Aorta (tissue), 5 donors: ENCODE results near the gene GNG3. TPM values are rescaled to one million over a fixed set of nuclear protein-coding genes. Genes with fewer than 3 reads are reported as not detected.
A peak's percentile ranks its signal among the peaks of the same experiment; 100 is the strongest.

ENCODE experiments used
- ATAC-seq: fragments of 200-7000 bp; cut with Tn5 transposase; one replicate; pipeline ENCODE4 v1.9.1; 2022; ENCODE audit warnings: moderate library complexity; ENCODE audit not compliant: low FRiP score
- DNase-seq, 2 donors: peaks; one replicate each; pipeline ENCODE4 v3.0.0-alpha.2; 2020
- H3K27ac ChIP-seq, 2 donors: one replicate each; pipeline ENCODE4 v1.5.1; 2013; ENCODE audit warnings: low read length in 2 of 2, mild to moderate bottlenecking in 2 of 2, moderate library complexity in 2 of 2, control low read depth in 1 of 2, inconsistent platforms in 1 of 2, low read depth in 1 of 2
- H3K27me3 ChIP-seq, 2 donors: one replicate each; pipeline ENCODE4 v1.6.1; 2013; ENCODE audit warnings: control low read depth in 1 of 2, low read length in 1 of 2, mild to moderate bottlenecking in 1 of 2, moderate library complexity in 1 of 2; ENCODE audit not compliant: insufficient read depth in 2 of 2, control insufficient read depth in 1 of 2
- H3K36me3 ChIP-seq, 2 donors: one replicate each; pipeline ENCODE4 v1.6.1; 2013; ENCODE audit warnings: control low read depth in 1 of 2, low read length in 1 of 2, mild to moderate bottlenecking in 1 of 2; ENCODE audit not compliant: insufficient read depth in 2 of 2, control insufficient read depth in 1 of 2
- H3K4me1 ChIP-seq, 2 donors: one replicate each; pipeline ENCODE4 v1.6.1; 2013; ENCODE audit warnings: low read length in 2 of 2, control low read depth in 1 of 2, mild to moderate bottlenecking in 1 of 2, moderate library complexity in 1 of 2; ENCODE audit not compliant: insufficient read depth in 2 of 2, control insufficient read depth in 1 of 2
- H3K4me3 ChIP-seq, 2 donors: one replicate each; pipeline ENCODE4 v1.5.1; 2013; ENCODE audit warnings: low read length in 2 of 2, control low read depth in 1 of 2, mild to moderate bottlenecking in 1 of 2
- H3K9me3 ChIP-seq: one replicate; pipeline ENCODE4 v1.6.1; 2013; ENCODE audit warnings: mild to moderate bottlenecking, low read length; ENCODE audit not compliant: control insufficient read depth
- WGBS, 2 donors: extraction: QIAGEN DNeasy Blood & Tissue Kit; methylation state at CpG; one replicate each; pipeline ENCODE4 v1.1.7; 2013; 5-methylcytosine and 5-hydroxymethylcytosine counted together
- intact Hi-C, 2 donors: fragments of 100-400 bp; cut with DNase I; formaldehyde crosslinking; loops; one replicate each; pipeline versions ENCODE4 v1.14.2 to v1.15.0; 2022
- polyA plus RNA-seq, 2 donors: library from polyadenylated mRNA; stranded (reverse); fragments of 200-250 nt; gene quantifications; one replicate each; pipeline ENCODE4 v1.2.3, GENCODE V29; 2013
- total RNA-seq, 2 donors: library from RNA; stranded (reverse); fragmentation: NEBNext Ultra II Directional; extraction: Animal tissue kit (Norgen Biotek cat#: 25700); gene quantifications; one replicate each; pipeline ENCODE4 v1.2.1, GENCODE V29; 2021
- donor health status: healthy with polysubstance abuse.
- donor health status: Bipolar disorder and iron deficiency.
- donor health status: DM: no; HTN: no; CAD: no.
- donor health status: DM: no; HTN: no; CAD: no.
- donor health status: DM: yes; HTN: yes; CAD: no.

GNG3 gene
- total and polyA plus RNA-seq, 4 donors: 0.33 TPM; not detected in 3

- peak within 1 kb of the TSS in 1 of 2 donors; percentile 74 for H3K27ac ChIP-seq
- H3K27me3 ChIP-seq: no peaks in the 10 kb centered on the region
- intact Hi-C loops: no loop called here
- H3K4me1 ChIP-seq: no peaks in the 10 kb centered on the region
- no peaks in the 10 kb centered on the region for H3K9me3 ChIP-seq
- ATAC-seq (peak; percentile 99), DNase-seq (peak; percentile 98 to 99)
- no peaks in the 10 kb centered on the region for H3K36me3 ChIP-seq
- WGBS, 2 donors: 1% methylated on average over 47 of the region's 47 CpGs
- peak within 1 kb of the TSS in 1 of 2 donors; percentile 23 for H3K4me3 ChIP-seq
These were observed 46.5 kb downstream of the GNG3 start, which contains the start of gene ZBTB3 for GRCh38 chr11:62753736-62754603. Gene ZBTB3 (minus strand): TSS chr11:62754160. CDS start chr11:62753664, 496 bp downstream.

GRCh38 chr11:62755086-62755615 is 47.7 kb downstream of the GNG3 start:
- 73 to 80% methylated on average over 10 of the region's 10 CpGs for WGBS, 2 donors
- Histone ChIP-seq H3K9me3 (no peaks in the 10 kb centered on the region), H3K27ac (no peak overlapping the region), H3K4me1 (no peaks in the 10 kb centered on the region), H3K36me3 (no peaks in the 10 kb centered on the region), H3K27me3 (no peaks in the 10 kb centered on the region), H3K4me3 (no peak overlapping the region)
- intact Hi-C loops: no loop called here
- no peak for ATAC-seq
- peak in 1 of 2 donors; percentile 24 for DNase-seq

- 41 to 55% methylated on average over 9 of the region's 9 CpGs for WGBS, 2 donors
- no peaks in the 10 kb centered on the region for H3K9me3 ChIP-seq
- no peaks in the 10 kb centered on the region for H3K4me1 ChIP-seq
- H3K4me3 ChIP-seq: no peak overlapping the region
- H3K27ac ChIP-seq: no peak overlapping the region
- intact Hi-C loops: no loop called here
- no peak for ATAC-seq
- no peaks in the 10 kb centered on the region for H3K27me3 ChIP-seq
- H3K36me3 ChIP-seq: no peaks in the 10 kb centered on the region
- peak in 1 of 2 donors; percentile 21 for DNase-seq
These were observed 50.6 kb downstream of the GNG3 start for GRCh38 chr11:62757846-62758788.

Other genes with a start within 250 kb of the GNG3 start
- 1,000 to 10,000 TPM; 1,149 to 1,263 TPM for gene AHNAK, start 160.9 kb upstream of the GNG3 start, total RNA-seq
- 100 to 1,000 TPM; 146 to 237 TPM for gene AHNAK, start 160.9 kb upstream of the GNG3 start, polyA plus RNA-seq
- 100 to 1,000 TPM; 787 to 987 TPM for gene EEF1G, start 133.8 kb upstream of the GNG3 start, total RNA-seq
- 1,000 to 10,000 TPM; 1,251 to 1,857 TPM for gene EEF1G, start 133.8 kb upstream of the GNG3 start, polyA plus RNA-seq
- 10 to 100 TPM; 14.8 to 14.9 TPM for gene TUT1, start 116.2 kb upstream of the GNG3 start, total RNA-seq
- 10 to 100 TPM in 1 of 2 donors, 1 to 10 TPM in 1; 1.6 to 10.8 TPM for gene TUT1, start 116.2 kb upstream of the GNG3 start, polyA plus RNA-seq
- gene MTA2, start 105.8 kb upstream of the GNG3 start, total RNA-seq: 10 to 100 TPM; 80.1 to 87.9 TPM
- 10 to 100 TPM; 13.5 to 40.3 TPM for gene MTA2, start 105.8 kb upstream of the GNG3 start, polyA plus RNA-seq
- 100 to 1,000 TPM in 1 of 2 donors, 10 to 100 TPM in 1; 93.7 to 134 TPM for gene EML3, start 94.9 kb upstream of the GNG3 start, total RNA-seq
- 100 to 1,000 TPM in 1 of 2 donors, 10 to 100 TPM in 1; 15.7 to 182 TPM for gene EML3, start 94.9 kb upstream of the GNG3 start, polyA plus RNA-seq
- 10 to 100 TPM in 1 of 2 donors, 1 to 10 TPM in 1; 9.0 to 15.6 TPM for gene ROM1, start 94.4 kb upstream of the GNG3 start, total RNA-seq
- 10 to 100 TPM; 33.2 to 33.9 TPM for gene ROM1, start 94.4 kb upstream of the GNG3 start, polyA plus RNA-seq
- 10 to 100 TPM; 26.7 to 39.7 TPM for gene B3GAT3, start 85.7 kb upstream of the GNG3 start, total RNA-seq
- 10 to 100 TPM; 12.6 to 45.2 TPM for gene B3GAT3, start 85.7 kb upstream of the GNG3 start, polyA plus RNA-seq
- 100 to 1,000 TPM; 196 to 206 TPM for gene GANAB, start 61.1 kb upstream of the GNG3 start, total RNA-seq
- 100 to 1,000 TPM in 1 of 2 donors, 10 to 100 TPM in 1; 41.2 to 117 TPM for gene GANAB, start 61.1 kb upstream of the GNG3 start, polyA plus RNA-seq
- 10 to 100 TPM; 12.5 to 13.3 TPM for gene INTS5, start 54.4 kb upstream of the GNG3 start, total RNA-seq
- 1 to 10 TPM; 3.8 to 6.2 TPM for gene INTS5, start 54.4 kb upstream of the GNG3 start, polyA plus RNA-seq
- gene C11orf98, start 42.5 kb upstream of the GNG3 start, total RNA-seq: 10 to 100 TPM; 23.1 to 27.7 TPM
- gene C11orf98, start 42.5 kb upstream of the GNG3 start, polyA plus RNA-seq: 100 to 1,000 TPM in 1 of 2 donors, 10 to 100 TPM in 1; 79.3 to 121 TPM
- 10 to 100 TPM; 11.1 to 11.7 TPM for gene CSKMT, start 42.4 kb upstream of the GNG3 start, total RNA-seq
- gene CSKMT, start 42.4 kb upstream of the GNG3 start, polyA plus RNA-seq: 10 to 100 TPM in 1 of 2 donors, 1 to 10 TPM in 1; 8.8 to 16.3 TPM
- 1 to 10 TPM; 3.0 to 4.8 TPM for gene UQCC3, start 36.0 kb upstream of the GNG3 start, total RNA-seq
- 10 to 100 TPM in 1 of 2 donors, 1 to 10 TPM in 1; 5.8 to 12.7 TPM for gene UQCC3, start 36.0 kb upstream of the GNG3 start, polyA plus RNA-seq
- gene LBHD1, start 35.4 kb upstream of the GNG3 start, total RNA-seq: 1 to 10 TPM; 3.6 to 8.6 TPM
- 1 to 10 TPM; 2.3 to 7.6 TPM for gene LBHD1, start 35.4 kb upstream of the GNG3 start, polyA plus RNA-seq
- gene UBXN1, start 28.6 kb upstream of the GNG3 start, total RNA-seq: 10 to 100 TPM; 84.1 to 85.4 TPM
- 100 to 1,000 TPM; 186 to 224 TPM for gene UBXN1, start 28.6 kb upstream of the GNG3 start, polyA plus RNA-seq
- gene LRRN4CL, start 18.1 kb upstream of the GNG3 start, total RNA-seq: 10 to 100 TPM in 1 of 2 donors, 1 to 10 TPM in 1; 8.5 to 24.5 TPM
- under 1 TPM in 1 of 2 donors, not detected in 1; 0.10 TPM for gene LRRN4CL, start 18.1 kb upstream of the GNG3 start, polyA plus RNA-seq
- 10 to 100 TPM; 22.3 to 31.5 TPM for gene BSCL2, start 252 bp upstream of the GNG3 start, total RNA-seq
- 10 to 100 TPM; 38.7 to 61.8 TPM for gene BSCL2, start 252 bp upstream of the GNG3 start, polyA plus RNA-seq
- 10 to 100 TPM; 46.9 to 47.2 TPM for gene HNRNPUL2, start 19.8 kb downstream of the GNG3 start, total RNA-seq
- 10 to 100 TPM; 31.5 to 43.6 TPM for gene HNRNPUL2, start 19.8 kb downstream of the GNG3 start, polyA plus RNA-seq
- gene TTC9C, start 20.8 kb downstream of the GNG3 start, total RNA-seq: 10 to 100 TPM; 21.1 to 32.4 TPM
- gene TTC9C, start 20.8 kb downstream of the GNG3 start, polyA plus RNA-seq: 10 to 100 TPM; 17.3 to 40.7 TPM
- 1 to 10 TPM; 9.7 to 9.8 TPM for gene ZBTB3, start 46.5 kb downstream of the GNG3 start, total RNA-seq
- gene ZBTB3, start 46.5 kb downstream of the GNG3 start, polyA plus RNA-seq: 1 to 10 TPM; 2.9 to 3.9 TPM
- 10 to 100 TPM; 40.0 to 50.3 TPM for gene POLR2G, start 53.9 kb downstream of the GNG3 start, total RNA-seq
- 100 to 1,000 TPM in 1 of 2 donors, 10 to 100 TPM in 1; 80.4 to 109 TPM for gene POLR2G, start 53.9 kb downstream of the GNG3 start, polyA plus RNA-seq
- gene TAF6L, start 63.7 kb downstream of the GNG3 start, total RNA-seq: 10 to 100 TPM; 13.2 to 21.3 TPM
- 10 to 100 TPM; 14.5 to 43.5 TPM for gene TAF6L, start 63.7 kb downstream of the GNG3 start, polyA plus RNA-seq
- 10 to 100 TPM; 26.8 to 31.0 TPM for gene TMEM179B, start 79.7 kb downstream of the GNG3 start, total RNA-seq
- gene TMEM179B, start 79.7 kb downstream of the GNG3 start, polyA plus RNA-seq: 10 to 100 TPM; 29.2 to 55.9 TPM
- 10 to 100 TPM in 1 of 2 donors, 1 to 10 TPM in 1; 6.0 to 12.6 TPM for gene TMEM223, start 84.3 kb downstream of the GNG3 start, total RNA-seq
- 10 to 100 TPM; 10.4 to 10.6 TPM for gene TMEM223, start 84.3 kb downstream of the GNG3 start, polyA plus RNA-seq
- gene NXF1, start 97.8 kb downstream of the GNG3 start, total RNA-seq: 10 to 100 TPM; 82.4 to 99.9 TPM
- 100 to 1,000 TPM in 1 of 2 donors, 10 to 100 TPM in 1; 26.8 to 455 TPM for gene NXF1, start 97.8 kb downstream of the GNG3 start, polyA plus RNA-seq
- gene STX5, start 124.4 kb downstream of the GNG3 start, total RNA-seq: 10 to 100 TPM; 42.6 to 46.4 TPM
- 10 to 100 TPM; 19.2 to 44.0 TPM for gene STX5, start 124.4 kb downstream of the GNG3 start, polyA plus RNA-seq
- not detected for gene TEX54, start 125.2 kb downstream of the GNG3 start, total RNA-seq
- 1 to 10 TPM in 1 of 2 donors, not detected in 1; 5.5 TPM for gene TEX54, start 125.2 kb downstream of the GNG3 start, polyA plus RNA-seq
- 10 to 100 TPM; 35.4 to 42.9 TPM for gene WDR74, start 131.9 kb downstream of the GNG3 start, total RNA-seq
- gene WDR74, start 131.9 kb downstream of the GNG3 start, polyA plus RNA-seq: 10 to 100 TPM; 13.5 to 53.9 TPM
- 100 to 1,000 TPM in 1 of 2 donors, 10 to 100 TPM in 1; 98.6 to 107 TPM for gene SLC3A2, start 173.2 kb downstream of the GNG3 start, total RNA-seq
- gene SLC3A2, start 173.2 kb downstream of the GNG3 start, polyA plus RNA-seq: 10 to 100 TPM; 31.8 to 74.8 TPM
- not detected for gene CHRM1, start 213.7 kb downstream of the GNG3 start, total RNA-seq
- gene CHRM1, start 213.7 kb downstream of the GNG3 start, polyA plus RNA-seq: not detected